ENCODE results near the gene UNC5CL. TPM values are rescaled to one million over a fixed set of nuclear protein-coding genes. Genes with fewer than 3 reads are reported as not detected.

Gene UNC5CL
- total and polyA plus RNA-seq, 9 of the 15 experiments (the other 6 are each of a cell fraction or from before 2014, with no cell fraction given): 0.07 to 1.8 (median 0.62) TPM; not detected in 1

GRCh38 chr6:41042226-41043055, 3.4 kb upstream of the UNC5CL start, which contains the start of gene TSPO2:
Gene TSPO2 (plus strand): TSS chr6:41042467. CDS start chr6:41042986, 519 bp downstream.
- in situ Hi-C loops (cut with MboI) (loop anchor here (25.0 kb wide), 1 partner anchor 1680 kb away; no protein-coding TSS in a partner anchor), intact Hi-C loops (cut with micrococcal nuclease) (no loop called here)
- Histone ChIP-seq H3K9me1 (ENCODE audit: control insufficient read depth, insufficient read depth, low read length) (peaks cover 3% of the 10 kb centered on the region), H3K27ac (ENCODE audit: extremely low read depth, low read depth, low read length) (no peak within 1 kb of the TSS), H3K27me3 (ENCODE audit: control insufficient read depth in 2 of 2, insufficient read depth in 2 of 2, low read length in 2 of 2) (peaks cover 0 to under 1% of the 10 kb centered on the region in 2 experiments; a peak in 1 of 5 replicates), H4K20me1 (replicated peaks; ENCODE audit: control insufficient read depth, insufficient read depth, low read length) (peaks cover 7% of the 10 kb centered on the region; the same call in 1 of the 2 replicates), H3K36me3 (ENCODE audit: control insufficient read depth, insufficient read depth, low read length) (no peaks in the 10 kb centered on the region), H3K4me3 (no peak within 1 kb of the TSS), H3K4me1 (replicated peaks in 1 of 2; ENCODE audit: control insufficient read depth in 2 of 2, insufficient read depth in 2 of 2, low read length in 2 of 2) (peaks cover 0 to 9% of the 10 kb centered on the region in 2 experiments; a peak in 3 of 5 replicates), H3K79me2 (ENCODE audit: control insufficient read depth, insufficient read depth, low read length) (no peaks in the 10 kb centered on the region), H3K4me2 (ENCODE audit: insufficient read depth, low read length) (no peak within 1 kb of the TSS), H3K9ac (ENCODE audit: insufficient read depth in 1 of 2, low read depth in 2 of 2, low read length in 2 of 2) (no peak within 1 kb of the TSS), H2AFZ (ENCODE audit: low read depth, low read length) (no peak within 1 kb of the TSS), H3K9me3 (replicated peaks; ENCODE audit: control insufficient read depth, insufficient read depth, low read depth, low read length) (no peaks in the 10 kb centered on the region)
- TF ChIP-seq ZNF76 (CRISPR knock-in tag; IDR thresholded peaks at IDR 0.05; ENCODE audit: borderline replicate concordance): no peak
- no peak for TF ChIP-seq TCFL5 (CRISPR knock-in tag; conservative IDR thresholded peaks at IDR 0.05)
- TF ChIP-seq PURB (CRISPR knock-in tag; IDR thresholded peaks at IDR 0.05; ENCODE audit: low read depth): no peak
- TF ChIP-seq IRF1 (CRISPR knock-in tag; IDR thresholded peaks at IDR 0.05; ENCODE audit: borderline replicate concordance): no peak
- no peak for TF ChIP-seq TRIM25 (IDR thresholded peaks at IDR 0.05; ENCODE audit: borderline replicate concordance)
- no peak for TF ChIP-seq CCNT2 (IDR thresholded peaks at IDR 0.05; ENCODE audit: borderline replicate concordance, extremely low read depth, insufficient read length, low read depth, low read length)
- TF ChIP-seq KLF10 (CRISPR knock-in tag; IDR thresholded peaks at IDR 0.05): no peak
- no peak for TF ChIP-seq RFX1 (IDR thresholded peaks at IDR 0.05)
- no peak for TF ChIP-seq CBX2 (IDR thresholded peaks at IDR 0.05; ENCODE audit: insufficient read depth, low read length, poor library complexity, severe bottlenecking)
- FAIRE-seq: no peak
- ChIA-PET CTCF (ENCODE audit: low intra/inter-chr PET ratio) (no interaction called here), POLR2A (interaction anchor here (0.8 to 3.7 kb wide), 4 partner anchors 8 to 408 kb away, joined by 3 to 11 read pairs (median 5); no protein-coding TSS in a partner anchor)
- DNase-seq (ENCODE audit: extremely low read depth in 1 of 4, low spot score in 3 of 4): no peak
- WGBS (ENCODE audit: insufficient coverage, low coverage, missing lambda C conversion rate): 44% methylated on average over 10 of the region's 10 CpGs
- BruUV-seq (replicated peaks): no TSS peak
- ATAC-seq: no peak

Measured in K562 (cell line).